Middle frontal gyrus (tissue), 1 donor: Measurements from ENCODE around the gene ZNF384.
"Not testable (repeated sequence)": the region's sequence is repeated elsewhere in the genome, so short reads cannot be mapped to it uniquely, and the experiment has no call there.

Experiments used
- DNase-seq: peaks from one replicate; pipeline ENCODE4 v3.0.0-alpha.2; 2015; ENCODE audit warnings: low spot score; ENCODE audit errors: extremely low spot score

ZNF384 gene

DNA sequence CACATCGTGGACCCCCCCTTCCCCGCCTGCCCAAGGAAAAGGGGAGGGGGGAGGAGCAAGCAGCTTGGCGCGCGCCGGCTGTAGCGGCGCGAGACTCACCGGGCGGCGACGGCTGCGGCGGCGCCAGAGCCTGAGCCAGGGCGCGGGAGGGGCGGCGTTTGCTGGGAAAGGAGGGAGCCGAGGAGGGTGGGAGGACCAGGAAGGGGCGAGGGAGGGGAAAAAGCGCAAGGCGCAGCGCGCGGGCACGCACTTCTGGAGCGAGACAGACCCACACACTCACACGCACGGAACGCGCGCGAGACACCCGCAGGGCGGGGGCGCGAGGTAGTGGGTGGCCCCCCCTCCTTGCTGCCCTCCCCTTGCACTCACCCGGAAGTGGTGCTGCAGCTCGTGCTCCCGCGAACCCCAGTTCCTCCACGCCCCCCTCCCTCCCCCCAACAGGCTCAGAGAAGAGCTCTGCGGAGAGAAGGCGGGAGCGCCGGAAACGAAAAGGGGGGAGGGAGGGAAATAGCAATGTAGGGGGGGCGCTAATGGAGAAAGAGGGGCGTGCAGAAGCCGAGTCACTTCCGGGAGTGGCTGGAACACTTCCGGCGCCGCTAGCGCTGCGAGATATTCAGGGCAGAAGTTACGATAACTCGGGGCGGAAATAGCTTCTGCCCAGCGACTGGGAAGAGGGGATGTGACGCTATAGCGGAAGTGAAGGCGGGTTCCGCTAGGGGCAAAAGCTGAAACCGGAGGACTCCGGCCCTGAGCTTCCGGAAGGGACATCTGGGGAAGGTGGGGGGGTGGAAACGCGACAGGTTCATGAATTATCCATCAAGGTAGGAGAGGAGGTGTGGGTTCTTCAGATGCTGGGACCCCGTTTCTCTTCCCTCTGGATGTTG is at the start of gene ZNF384:
ZNF384 (minus strand) TSS at position 377 of the 884 bp plus-strand sequence. CDS start 9,855 bp downstream, outside the sequence.
- peak; percentile 100 for DNase-seq

DNA sequence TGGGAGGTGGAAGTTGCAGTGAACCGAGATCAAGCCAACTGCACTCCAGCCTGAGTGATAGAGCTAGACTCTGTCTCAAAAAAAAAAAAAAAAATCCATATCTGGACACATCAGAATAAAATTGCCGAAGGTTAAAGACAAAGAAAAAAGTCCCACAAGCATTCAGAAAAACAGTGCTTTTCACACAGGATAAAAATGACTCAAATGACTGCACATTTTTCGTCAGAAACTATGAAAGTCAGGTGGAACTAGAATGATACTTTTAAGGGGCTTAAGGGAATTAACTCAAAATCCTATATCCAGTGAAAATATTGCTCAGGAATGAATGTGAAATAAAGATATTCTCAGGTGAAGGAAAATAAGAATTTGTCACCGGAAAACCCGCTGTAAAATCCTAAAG is 47.6 kb upstream of the ZNF384 start:
- no peak for DNase-seq

DNA sequence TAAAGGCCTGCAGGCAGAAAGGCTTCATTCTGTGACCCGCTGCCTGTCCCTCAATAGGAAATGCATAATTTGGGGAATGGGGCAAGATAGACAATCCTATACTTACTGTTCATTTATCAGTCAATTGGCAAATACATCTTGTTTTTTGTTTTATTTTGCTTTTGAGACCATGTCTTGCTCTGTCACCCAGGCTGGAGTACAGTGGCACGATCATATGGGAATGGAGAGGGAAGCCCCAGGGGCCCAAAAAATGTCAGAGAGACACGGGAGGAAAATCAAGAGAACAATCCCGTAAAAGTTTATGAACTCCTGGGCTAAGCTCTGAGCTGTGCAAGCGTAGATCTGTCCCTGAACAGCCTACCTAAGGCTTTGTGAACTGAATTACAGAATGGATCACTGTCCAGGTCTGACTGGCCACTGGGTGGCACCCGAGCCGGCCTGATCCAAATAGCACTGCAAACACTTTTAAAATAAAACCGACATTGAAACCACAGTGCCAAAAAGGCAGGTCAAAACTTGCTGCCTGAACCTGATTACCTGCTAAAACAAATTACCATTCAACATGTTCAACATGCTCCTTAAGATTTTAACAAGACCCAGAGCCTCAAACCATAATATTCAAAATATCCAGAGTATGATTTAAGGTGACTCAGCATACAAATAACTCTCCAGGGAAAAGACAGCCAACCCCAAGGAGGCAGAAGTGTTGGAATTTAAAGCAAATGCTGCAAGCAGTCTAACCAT is 46.4 kb upstream of the ZNF384 start:
- DNase-seq = no peak

DNA sequence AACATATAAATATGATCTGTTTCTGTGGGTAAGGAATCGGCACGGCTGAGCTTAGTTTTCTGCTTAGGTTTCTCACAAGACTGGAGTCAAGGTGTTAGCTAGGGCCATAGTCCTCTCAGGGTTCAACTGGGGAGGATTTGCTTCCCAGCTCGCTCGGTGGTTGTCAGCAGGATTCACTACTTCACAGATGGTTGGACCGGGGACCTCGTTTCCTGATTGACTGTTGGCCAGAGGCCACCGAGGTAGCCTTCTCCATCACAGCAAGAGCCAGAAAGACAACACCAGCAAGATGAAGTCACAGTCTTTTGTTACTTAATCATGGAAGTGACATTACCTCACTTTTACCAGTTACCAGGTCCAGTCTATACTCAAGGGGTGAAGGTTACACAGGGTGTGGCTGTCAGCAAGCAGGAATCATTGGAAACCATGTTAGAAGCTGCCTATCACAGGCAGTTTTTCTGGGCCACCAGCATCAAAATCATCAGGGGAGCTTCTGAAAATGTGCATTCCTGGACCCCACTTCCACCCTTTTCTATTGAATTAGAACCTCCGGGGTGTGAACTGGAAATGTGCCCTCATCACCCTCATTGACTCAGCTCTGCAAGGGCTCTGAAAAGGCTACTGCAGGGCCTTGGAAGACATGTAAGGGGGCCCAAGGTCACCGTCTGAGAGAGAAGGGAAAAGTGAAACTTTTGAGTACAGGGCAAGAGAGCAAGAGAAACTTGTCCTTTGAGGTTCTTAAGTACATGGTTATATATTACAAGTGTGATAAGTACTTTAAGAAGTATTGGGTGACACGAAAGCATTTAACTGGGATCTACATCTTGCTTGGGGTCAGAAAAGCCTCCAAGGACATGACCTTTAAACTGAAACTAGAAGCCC is 45.6 kb upstream of the ZNF384 start:
- DNase-seq = no peak

DNA sequence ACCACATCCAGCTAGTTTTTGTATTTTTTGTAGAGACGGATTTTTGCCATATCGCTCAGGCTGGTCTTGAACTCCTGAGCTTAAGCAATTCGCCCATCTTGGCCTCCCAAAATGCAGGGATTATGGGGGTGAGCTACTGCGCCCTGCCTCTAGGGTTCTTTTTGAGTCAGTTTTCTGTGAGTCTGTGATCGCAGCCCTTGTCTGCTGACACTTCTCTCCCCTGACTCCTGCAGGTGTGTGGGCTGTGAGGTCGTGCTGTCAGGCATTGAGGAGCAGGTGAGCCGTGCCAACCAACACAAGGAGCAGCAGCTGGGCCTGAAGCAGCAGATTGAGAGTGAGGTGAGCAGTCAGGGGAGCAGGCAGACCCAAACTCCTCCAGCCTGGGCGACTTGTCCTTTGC is 41.0 kb upstream of the ZNF384 start:
- DNase-seq = no peak

DNA sequence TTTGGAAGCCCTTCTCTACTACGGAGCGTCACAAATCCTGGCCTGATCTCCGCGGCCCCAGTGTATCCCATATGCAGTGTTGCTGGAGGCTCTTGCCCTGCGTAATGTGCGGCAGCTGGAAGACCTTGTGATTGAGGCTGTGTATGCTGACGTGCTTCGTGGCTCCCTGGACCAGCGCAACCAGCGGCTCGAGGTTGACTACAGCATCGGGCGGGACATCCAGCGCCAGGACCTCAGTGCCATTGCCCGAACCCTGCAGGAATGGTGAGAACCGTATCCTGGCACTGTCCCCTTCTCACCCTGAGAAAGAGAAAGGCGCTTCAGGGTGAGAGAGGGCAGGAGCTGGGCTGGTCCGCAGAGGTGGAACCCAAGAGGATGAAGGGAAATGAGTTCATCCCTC is 40.0 kb upstream of the ZNF384 start:
- no peak for DNase-seq

DNA sequence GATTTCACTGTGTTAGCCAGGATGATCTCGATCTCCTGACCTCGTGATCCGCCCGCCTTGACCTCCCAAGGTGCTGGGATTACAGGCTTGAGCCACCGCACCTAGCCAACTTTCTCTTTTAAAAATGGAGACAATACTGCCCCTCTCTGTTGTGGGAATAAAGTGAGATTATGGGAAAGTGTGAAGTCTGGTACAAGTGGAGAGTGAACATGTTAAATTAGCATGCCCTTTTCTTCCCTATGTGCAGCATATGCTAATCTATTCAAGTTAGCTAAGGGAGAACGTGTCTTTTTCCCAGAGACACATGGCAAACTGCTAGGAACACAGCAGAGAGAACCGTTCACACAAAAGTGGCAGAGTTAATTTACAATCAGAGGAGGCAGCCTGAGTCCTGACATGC is 36.2 kb upstream of the ZNF384 start:
- DNase-seq = no peak

DNA sequence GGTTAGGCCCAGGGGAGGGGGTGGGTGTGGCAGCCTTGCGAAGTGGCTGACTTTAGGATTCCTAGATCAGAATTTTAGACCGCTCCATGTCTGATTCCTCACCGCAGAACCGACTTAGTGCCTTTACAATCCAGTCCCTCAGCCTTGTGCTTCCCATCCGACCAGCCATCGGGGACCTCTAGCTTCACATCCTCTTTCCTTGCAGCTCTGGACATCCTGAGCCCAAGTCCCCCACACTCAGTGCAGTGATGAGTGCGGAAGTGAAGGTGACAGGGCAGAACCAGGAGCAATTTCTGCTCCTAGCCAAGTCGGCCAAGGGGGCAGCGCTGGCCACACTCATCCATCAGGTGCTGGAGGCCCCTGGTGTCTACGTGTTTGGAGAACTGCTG is 35.2 kb upstream of the ZNF384 start:
- no peak for DNase-seq

DNA sequence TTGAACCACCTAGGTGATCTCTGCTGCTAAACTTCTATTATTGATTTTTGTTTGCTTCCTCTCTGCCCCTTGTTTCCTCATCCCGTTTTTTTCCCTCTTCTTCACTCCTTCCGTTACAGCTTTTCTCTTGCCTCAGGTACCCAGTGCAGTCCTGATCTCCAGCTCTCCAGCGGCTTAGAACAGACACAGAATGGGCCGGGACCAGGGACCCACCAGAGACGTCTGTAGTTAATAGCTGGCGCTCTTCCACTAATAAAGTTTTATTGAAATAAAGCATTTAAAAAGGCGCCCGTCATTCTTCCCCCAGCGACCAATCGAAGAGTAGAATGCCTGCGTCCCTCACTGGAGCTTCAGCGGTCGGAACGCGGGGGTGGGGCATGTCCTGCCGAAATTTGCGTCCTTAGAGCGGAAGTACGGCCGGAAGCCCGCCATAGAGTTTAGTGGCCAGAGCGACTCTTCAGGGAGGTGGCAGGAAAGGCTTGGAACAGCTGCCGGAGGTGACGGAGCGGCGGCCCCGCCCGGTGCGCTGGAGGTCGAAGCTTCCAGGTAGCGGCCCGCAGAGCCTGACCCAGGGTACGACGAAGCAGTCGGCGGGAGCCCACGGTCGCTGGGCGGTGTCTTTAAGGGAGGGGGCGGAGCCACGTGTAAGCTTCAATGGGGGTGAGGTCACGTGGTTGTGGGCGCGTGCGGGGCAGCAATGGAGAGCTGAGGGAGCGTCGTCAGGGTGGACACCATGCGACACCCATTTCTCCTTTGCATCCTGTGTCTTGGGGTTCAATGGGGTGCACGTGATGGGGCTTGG is 34.6 kb upstream of the ZNF384 start, which contains the start of gene COPS7A:
COPS7A (plus strand) TSS at position 440 of the 802 bp plus-strand sequence. CDS start 611 bp downstream, outside the sequence.
- DNase-seq = peak; percentile 97

DNA sequence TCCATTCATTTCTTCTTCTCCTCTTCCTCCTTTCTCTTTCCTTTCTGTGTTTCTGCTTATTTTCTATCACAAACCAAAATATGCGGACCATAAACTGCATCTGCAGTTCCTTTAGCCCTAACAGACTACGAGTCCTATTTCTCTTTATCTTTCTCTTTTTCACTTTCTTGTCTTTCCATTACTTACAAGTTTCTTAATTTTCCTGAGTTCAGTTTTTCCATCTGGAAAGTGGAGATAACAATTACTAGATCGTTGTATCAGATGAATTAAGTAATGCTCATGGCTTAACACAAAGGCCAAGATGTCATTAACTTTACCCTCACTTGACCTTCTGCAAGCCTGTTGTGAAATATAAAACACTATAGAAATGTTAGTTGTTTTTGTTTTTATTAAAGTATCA is 33.7 kb upstream of the ZNF384 start:
- no peak for DNase-seq

DNA sequence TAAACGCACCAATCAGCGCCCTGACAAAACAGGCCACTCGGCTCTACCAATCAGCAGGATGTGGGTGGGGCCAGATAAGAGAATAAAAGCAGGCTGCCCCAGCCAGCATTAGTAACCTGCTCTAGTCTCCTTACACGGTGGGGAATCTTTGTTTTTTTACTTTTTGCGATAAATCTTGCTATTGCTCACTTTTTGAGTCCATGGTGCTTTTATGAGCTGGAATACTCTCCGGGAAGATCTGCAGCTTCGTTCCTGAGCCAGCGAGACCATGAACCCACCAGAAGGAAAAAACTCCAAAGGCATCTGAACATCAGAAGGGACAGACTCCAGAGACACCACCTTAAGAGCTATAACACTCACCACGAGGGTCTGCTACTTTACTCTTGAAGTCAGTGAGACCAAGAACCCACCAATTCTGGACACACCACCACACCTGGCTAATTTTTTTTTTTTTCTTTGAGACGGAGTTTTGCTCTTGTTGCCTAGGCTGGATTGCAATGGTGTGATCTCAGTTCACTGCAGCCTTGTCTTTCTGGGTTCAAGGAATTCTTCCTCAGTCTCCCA is 27.8 kb upstream of the ZNF384 start:
- no peak for DNase-seq

DNA sequence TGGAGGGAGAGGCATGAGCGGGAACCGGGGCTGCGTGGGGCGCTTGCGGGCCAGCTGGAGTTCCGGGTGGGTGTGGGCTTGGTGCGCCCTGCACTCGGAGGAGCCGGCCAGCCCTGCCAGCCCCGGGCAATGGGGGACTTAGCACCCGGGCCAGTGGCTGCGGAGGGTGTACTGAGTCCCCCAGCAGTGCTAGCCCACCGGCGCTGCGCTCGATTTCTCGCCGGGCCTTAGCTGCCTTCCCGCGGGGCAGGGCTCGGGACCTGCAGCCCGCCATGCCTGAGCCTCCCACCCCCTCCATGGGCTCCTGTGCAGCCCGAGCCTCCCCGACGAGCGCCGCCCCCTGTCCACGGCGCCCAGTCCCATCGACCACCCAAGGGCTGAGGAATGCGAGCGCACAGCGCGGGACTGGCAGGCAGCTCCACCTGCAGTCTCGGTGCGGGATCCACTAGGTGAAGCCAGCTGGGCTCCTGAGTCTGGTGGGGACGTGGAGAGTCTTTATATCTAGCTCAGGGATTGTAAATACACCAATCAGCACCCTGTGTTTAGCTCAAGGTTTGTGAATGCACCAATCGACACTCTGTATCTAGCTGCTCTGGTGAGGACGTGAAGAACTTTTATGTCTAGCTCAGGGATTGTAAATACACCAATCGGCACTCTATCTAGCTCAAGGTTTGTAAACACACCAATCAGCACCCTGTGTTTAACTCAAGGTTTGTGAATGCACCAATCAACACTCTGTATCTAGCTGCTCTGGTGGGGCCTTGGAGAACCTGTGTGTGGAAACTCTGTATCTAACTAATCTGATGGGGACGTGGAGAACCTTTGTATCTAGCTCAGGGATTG is 27.1 kb upstream of the ZNF384 start:
- DNase-seq = not testable (repeated sequence)

DNA sequence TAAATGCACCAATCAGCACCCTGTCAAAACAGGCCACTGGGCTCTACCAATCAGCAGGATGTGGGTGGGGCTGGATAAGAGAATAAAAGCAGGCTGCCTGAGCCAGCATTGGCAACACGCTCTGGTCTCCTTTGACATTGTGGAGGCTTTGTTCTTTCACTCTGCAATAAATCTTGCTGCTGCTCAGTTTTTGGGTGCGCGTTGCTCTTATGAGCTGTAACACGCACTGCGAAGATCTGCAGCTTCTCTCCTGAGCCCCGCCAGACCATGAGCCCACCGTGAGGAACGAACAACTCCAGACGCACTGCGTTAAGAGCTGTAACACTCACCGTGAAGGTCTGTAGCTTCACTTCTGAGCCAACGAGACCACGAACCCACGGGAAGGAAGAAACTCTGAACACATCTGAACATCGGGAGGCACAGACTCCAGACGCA is 19.8 kb upstream of the ZNF384 start:
- DNase-seq = no peak

DNA sequence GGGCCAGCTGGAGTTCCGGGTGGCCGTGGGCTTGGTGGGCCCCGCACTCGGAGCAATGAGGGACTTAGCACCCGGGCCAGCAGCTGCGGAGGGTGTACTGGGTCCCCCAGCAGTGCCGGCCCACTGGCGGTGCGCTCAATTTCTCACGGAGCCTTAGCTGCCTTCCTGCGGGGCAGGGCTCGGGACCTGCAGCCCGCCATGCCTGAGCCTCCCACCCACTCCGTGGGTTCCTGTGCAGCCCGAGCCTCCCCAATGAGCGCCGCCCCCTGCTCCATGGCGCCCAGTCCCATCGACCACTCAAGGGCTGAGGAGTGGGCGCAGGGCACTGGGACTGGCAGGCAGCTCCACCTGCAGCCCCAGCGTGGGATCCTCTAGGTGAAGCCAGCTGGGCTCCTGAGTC is 19.2 kb upstream of the ZNF384 start:
- DNase-seq = not testable (repeated sequence)

DNA sequence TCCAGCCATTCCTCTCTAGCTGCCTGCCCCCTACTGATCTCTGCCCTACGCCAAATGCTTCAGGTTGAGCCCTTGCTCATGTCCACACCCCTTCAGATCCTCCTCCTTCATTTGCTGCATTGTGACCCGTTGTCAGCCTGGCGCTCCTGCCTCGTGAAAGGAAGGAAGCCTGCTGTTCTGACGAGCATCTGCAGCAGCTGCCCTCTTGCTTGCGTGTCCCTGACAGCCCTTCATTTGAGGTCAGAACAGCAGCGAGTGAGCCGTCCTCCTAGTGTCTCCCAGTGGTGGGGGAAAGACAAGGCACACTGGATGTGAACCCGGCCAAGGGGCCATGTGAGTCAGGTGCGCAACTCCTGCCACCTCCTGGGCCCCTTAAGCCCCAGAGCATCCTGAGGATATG is 14.5 kb upstream of the ZNF384 start:
- DNase-seq = no peak

DNA sequence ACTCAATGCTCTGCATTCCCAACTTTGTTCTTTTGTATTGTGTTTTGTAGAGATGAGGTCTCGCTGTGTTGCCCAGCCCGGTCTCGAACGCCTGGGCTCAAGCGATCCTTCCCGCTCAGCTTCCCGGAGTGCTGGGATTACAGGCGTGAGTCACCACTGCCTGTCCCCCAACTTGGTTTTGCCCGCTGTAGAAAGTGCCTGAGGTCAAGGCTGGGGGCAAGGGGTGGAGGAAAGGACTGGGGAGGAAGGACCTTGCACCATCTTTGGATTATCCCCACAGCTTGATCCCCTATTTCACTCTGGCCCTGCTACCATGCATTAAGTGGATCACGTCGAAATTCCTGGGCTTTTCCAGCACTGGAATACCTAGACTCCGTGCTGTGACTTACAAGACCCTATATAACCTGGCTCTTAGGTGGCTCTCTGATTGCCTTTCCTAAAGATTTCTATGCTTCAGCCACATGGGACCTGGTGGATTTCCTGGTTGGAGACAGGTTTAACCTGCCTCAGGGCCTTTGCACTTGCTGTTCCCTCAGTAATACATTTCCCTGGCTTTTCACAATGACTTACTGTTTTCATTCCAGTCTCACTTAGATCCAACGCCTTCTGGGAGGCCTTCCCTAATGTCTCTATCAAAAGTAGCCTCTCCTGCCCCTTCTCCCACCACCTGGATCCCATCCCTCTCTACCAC is 12.0 kb upstream of the ZNF384 start:
- DNase-seq = no peak

DNA sequence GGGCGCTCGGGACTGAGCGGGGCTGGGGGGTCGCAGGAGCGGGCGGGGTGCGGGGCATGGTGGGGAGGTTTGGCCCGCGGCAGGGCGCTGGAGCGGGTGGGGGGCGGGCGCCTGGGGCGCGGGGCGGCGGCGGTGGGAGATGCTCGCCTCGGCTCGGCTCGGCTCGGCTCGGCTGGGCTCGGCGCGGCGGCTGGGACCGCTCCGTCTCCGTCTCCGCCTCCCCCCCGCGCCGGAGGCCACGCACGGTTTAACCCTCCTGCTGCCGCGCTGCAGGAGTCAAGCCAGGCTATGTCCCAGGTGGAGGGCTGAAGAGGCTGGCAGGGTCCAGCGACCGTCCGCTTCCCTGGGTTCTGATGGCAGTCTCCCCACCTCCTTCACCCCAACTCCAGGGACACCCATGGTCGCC is 11.5 kb upstream of the ZNF384 start, which contains the start of gene PIANP:
PIANP (minus strand) TSS at position 170 of the 406 bp plus-strand sequence. CDS start 2,754 bp downstream, outside the sequence.
- no peak for DNase-seq

DNA sequence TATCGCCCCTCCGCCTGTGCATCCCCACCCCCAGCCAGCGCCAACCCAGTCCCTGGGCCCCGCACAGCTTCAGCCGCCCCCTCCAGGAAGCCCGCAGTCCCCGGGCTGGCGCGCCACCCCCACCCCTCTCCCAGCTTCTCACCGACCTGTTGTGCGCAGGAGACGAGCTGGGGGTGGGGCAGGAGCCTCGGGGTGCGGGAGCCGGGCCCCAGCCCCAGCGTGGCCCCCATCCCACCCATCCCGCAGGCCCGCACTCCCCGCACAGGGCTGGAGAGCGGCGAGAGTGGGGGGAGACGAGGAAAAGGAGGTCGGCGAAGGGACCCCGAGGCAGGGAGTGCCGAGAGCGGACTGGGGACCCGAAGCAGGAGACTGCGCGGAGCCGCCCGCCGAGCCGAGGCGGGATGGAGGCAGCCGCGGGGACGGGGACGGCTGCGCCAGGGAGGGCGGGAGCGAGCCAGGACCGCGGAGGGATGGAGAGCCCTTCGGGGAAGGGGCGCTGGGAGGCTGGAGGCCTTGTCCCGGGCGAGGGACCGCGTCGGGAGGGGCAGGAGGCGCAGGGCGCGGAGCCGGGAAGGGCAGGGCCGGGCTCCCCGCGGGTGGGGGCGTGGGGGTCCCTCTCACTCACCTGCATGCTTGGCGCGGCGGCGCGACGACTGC is 10.9 kb upstream of the ZNF384 start:
- DNase-seq = no peak
